ENCODE data around the gene MTURN.
"Not testable (repeated sequence)": the region's sequence is repeated elsewhere in the genome, so short reads cannot be mapped to it uniquely, and the experiment has no call there.

The MTURN gene

DNA sequence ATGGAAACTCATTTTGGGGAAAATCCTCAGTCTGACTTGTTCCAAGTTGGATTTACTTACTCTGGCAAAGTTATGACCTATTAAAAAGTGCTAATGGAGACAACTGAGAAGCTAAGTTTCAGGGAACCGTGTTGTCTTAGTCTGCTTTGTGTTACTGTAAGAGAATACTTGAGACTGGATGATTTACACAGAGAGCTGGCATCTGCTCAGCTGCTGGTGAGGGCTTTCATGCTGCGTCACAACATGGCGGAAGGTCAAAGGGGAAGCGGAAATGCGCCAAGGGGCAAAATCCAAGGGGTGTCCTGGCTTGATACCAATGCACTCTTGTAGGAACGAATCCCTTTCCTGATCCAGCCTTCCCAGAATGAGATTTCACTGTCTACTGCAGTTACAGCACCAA lies 46.4 kb downstream of the MTURN start:
- no peak for DNase-seq

DNA sequence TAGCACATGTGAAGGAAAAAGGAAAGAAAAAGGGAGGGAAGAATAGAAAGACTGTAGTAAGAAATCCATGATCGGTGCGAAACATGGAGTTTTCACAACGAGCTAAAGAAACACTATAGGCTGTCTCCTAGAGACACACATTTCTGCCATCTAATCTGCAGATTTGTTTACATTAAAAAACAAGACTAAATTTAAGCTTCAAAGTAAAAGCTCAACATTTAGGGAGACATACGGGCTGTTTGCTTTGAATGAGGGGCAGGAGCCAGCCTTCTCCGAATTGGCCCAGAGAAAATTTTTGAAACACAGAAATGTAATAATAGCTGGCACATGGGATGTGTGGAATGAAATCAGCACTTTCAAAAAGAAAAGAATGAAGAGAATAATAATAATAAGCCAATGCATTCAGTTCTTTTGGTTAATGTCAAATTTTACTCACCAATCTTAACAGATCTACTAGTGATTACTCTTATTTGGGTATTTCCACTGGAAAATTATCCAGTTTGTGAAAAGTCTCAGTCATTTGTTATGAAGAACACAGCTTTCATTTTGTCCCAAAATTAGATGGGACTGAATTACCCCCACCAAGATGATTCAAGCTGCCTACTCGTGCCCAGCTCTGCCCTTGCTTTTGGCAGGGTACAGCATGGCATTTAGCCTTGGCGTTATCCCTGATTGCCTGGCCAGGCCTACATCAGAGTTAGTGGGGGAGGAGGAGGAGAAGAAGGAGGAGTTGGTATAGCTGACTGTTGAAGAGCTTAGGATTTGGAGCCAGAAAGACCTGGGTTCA lies 47.1 kb downstream of the MTURN start:
- DNase-seq: no peak

DNA sequence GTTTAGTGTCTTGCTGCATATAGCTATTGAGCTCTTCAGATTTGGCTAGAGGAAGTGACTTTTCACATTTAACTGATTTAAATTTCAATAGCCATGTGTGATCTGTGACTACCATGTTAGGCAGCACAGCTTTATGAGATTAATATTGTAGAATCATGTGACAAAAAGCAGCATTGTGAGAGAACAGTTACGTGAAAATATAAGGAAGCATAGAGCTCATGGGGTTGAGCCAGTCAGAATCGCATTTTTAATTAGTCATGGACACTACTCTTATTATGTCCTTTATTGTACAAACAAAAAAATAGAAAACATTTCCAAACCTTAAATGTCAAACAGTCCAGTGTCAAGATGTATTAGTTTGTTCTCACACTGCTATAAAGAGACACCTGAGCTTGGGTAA lies 48.0 kb downstream of the MTURN start:
- no peak for DNase-seq

DNA sequence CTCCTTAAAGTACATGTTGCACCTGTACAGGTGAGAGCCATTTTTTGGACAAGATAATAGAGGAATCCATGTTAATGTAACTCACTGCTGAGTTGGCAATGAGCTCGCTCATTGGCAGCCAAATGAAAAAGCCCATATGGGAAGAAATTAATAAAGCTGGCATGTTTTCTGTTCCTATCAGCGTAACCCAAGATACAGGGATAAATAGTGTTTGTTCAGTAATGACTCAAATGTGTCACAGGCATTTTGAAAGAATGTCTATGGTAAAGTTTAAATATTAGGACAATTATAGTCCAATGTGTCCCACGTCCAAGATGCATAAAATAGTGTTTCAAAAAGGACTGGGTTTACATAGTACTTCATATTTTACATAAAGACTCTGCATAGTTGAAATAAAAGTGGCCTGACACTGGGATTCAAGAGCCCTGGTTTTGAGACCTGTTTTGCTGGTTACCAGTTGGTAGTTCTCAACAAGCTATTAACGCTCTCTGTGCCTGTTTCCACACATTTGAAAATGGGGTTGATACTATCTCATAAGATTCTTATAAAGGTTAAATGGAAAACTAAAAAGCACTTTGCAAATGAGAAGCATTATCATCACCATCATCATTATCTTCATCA lies 49.1 kb downstream of the MTURN start:
- no peak for DNase-seq

DNA sequence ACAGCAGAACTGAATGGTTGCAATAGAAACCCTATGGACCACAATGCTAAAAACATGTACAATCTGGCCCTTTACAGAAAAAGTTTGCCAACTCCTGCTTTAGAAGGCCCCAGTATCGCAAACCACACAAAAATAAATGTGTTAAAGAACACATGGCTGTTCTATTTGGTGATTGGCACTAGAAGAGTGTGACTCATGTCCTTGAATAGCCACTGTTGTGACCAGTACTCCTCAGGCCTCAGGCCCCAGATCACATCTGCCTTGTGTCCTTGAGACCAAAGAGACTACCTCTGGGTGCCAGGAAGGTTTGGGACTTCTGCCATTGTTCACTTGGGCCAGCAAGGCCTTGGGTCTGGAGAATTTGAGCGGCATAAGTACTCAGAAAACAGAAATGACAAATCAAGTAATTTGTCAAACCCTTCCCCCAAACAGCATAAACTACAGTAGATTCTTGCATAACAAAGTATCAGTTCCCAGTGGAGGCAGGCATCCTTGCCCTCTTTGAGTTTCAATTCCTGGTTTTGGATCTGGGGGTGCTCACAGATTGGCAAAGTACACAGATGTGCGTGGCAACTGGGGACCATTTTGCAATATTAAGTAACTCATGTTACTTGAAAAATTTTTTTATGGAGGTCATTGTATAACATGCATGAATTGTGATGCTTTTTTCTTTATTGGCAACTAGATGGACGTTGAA lies 50.2 kb downstream of the MTURN start:
- no peak for DNase-seq

DNA sequence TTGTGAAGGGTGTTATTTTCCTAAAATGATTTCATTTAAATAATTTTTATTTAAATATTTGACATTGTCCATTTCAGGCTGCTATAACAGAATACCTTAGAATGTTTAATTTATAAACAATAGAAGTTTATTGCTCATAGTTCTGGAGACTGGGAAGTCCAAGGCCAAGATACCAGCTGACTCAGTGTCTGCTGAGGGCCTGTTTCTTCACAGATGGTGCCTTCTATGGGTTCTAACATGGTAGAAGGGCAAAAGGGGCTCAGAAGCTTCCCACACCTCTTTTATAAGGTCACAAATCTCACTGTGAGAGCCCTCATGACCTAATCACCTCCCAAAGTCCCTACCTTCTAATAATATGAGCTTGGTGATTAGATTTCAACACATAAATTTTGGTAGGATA lies 50.7 kb downstream of the MTURN start:
- no peak for DNase-seq

DNA sequence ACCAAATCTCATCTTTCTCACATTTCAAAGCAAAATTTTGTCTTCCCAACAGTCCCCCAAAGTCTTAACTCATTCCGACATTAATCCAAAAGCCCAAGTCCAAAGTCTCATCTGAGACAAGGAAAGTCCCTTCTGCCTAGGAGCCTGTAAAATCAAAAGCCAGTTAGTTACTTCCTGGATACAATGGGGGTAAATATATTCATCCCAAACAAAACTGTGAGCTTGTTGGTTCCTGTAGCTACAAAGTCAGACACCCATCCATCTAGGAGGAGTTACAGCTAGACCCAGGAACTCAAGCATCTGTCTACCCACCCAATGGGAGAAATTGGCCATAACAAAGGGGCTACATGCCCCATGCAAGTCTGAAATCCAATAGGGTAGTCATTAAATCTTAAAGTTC lies 51.9 kb downstream of the MTURN start:
- no peak for DNase-seq

DNA sequence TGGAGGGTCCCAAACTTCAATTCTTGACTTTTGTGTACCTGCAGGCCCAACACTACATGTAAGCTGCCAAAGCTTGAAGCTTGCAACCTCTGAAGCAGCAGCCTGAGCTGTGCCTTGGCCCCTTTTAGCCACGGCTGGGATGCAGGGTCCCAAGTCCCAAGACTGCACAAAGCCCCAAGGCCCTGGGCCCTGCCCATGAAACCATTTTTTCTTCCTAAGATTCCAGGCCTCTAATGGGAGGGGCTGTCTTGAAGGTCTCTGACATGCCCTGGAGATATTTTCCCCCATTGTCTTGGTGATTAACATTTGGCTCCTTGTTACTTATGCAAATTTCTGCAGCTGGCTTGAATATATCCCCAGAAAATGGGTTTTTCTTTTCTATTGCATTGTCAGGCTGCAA lies 52.7 kb downstream of the MTURN start:
- no peak for DNase-seq

DNA sequence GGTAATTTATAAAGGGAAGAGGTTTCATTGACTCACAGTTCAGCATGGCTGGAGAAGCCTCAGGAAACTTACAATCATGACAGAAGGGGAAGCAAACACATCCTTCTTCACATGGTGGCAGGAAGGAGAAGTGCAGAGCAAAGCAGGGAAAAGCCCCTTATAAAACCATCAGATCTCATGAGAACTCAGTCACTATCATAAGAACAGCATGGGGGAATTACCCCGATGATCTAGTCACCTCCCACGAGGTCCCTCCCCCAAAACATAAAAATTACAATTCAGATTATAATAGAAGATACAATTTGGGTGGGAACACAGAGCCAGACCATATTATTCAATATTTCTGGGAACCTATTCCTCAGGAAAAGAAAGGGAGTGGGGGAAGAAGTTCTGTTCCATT lies 53.6 kb downstream of the MTURN start:
- DNase-seq: not testable (repeated sequence)

DNA sequence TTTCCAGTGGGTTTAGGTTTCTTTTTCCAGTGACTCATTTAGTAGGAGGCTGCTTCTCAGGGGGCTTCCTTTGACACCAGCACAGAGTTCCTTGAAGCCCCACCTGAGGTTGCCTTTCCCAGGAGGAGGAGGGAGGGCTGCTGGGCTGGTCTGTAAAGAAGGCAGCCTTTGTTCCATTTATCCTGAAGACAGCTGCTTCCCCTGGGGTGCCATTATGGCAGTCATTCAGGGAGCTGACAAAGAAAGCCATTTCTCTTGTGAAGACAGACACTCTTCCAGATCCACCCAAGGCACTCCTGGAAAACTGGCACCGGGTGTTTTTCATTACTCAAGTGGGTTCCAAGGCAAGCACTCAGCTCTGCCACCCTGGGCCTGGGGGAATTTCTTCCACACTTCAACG lies 54.0 kb downstream of the MTURN start:
- no peak for DNase-seq

DNA sequence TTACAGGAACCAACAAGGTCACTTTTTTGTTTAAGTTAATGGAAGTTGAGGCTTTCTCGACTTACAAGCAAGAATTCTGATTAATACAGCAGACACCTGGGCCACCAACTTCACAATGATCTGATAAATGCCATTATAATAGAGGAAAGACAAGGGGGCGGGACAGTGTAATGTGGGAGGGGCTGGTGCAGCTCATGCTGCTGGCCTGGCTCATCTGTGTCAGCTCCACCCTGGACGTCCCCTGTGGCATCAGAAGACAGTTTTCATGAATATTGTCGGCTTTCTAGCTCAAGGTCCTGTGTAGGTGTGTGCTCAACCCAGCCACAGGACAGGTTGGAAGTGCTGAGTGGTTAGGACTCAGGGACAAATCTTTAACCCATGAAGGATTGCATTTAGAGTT lies 57.0 kb downstream of the MTURN start:
- DNase-seq: no peak

DNA sequence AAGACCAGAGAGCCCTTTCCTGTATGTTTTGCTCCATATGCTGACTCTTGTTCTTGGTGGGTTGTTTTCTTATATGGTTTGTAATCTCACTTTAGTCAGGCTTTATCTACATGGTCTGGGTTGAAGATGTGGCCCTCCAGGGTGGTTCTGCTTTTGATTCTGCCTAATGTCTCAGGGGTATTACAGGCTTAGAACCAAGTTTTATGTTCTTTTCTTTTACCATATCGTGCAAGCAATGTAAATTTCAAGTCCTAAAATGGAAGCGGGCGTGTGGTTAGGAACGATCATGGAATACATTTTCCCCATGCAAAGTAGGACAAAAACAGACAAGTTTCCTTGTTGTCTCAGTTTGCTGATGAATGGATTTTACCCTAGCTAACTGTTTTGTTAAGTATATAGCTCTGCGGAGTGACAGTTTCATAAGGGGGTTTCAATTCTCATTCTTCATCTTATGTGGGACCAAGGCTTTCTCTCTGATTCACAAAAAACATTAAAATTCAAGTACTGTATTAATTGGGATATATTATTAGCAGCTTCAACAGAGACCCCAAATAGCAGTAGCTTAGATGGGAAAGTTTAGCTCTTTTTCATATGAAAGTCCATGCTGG lies 58.7 kb downstream of the MTURN start:
- no peak for DNase-seq

DNA sequence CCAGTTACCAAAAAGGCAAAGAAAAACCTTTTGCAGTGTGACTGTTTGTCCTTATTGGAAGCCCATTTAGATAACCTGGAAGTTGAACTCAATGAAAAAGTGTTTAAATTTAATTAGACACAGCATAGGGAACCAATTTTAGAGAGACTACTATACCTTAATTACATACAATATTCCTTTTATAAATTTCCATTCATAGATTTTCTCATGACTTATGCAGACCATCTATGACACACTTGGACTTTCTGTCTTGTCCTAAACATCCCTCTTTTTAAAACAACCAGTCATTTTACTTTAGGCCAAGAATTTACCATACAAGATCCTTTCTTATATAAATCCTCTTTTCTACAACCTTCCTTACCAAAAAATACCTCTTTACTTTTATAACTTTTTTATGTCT lies 61.6 kb downstream of the MTURN start:
- DNase-seq: no peak

DNA sequence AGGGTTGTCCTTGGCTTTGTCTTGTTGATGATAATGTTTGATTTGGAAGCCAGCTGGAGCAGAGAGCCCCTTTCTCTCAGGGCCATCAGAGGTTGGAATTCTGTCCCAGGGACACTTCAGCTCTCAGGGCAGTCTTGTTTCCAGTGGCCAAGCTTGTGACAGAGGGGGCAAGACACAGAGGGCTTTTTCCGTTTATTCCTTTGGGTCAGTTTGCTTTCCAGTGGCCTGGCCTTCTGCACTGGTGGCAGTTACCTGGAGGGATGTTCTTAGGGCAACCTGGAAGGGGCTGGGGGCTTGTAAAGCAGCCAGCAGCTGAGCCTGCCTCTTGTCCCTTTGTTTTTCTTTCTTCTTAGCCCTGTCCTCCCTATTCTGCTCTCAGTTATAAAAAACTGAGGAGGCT lies 62.7 kb downstream of the MTURN start:
- no peak for DNase-seq

DNA sequence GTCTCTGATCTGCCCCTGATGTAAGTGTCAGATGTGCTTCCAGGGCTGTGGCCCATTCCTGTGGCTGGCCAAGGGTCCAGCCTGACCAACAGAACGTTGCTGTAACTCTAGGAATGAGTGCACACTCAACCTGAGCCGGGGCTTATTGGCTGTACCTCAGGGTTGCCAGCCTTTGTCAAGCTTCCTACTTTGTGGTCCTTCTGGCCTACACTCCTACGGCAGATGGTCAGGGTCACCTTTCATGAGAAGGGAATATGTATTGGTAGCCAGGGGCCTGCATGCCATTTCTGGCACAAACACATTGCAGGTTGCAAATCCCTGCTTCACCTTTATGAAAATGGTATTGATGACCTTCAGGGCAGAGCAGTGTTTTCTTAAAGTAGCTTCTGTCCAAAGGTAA lies 64.5 kb downstream of the MTURN start:
- DNase-seq: no peak

DNA sequence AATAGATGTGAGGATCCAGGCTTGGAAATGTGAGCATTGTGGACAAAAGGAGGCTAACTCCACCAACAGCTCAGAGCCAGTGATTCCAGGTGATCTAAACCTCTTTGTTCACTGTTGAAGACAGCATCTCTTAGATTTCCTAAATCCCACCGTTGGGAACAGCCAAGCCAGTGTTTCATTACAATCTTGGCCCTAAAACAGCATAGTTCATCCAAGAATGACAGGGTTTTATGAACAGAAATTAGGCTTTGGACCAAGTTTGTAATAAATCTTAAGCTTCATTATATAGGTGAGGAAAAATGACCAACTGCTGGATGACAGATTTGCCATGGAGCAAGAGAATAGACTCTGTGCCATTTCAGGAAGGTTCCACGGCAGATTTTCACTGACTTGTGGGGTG lies 65.8 kb downstream of the MTURN start:
- no peak for DNase-seq

DNA sequence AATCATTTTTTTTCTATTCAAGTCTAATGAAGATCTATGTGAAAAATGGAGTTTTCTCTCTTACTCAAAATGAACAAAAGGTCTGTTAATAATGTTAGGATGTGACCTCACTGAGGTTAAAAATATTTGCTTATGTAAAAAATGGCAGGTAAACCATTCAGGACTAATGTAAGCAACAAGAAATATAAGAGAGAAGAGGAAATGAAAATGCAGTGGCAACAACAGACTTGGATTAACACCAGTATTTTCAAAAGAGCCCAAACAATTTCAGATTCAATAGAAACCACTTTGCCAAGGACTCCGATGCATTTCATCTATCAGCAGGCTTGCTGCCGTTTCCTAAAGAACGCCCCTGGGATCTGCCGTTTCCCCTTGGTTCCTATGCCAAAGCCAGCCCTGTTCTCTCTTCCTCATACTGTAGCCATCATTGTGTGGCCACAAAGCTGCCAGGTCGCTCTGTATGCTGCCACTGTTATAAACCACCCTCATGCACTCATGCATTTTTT lies 66.4 kb downstream of the MTURN start:
- DNase-seq: no peak

DNA sequence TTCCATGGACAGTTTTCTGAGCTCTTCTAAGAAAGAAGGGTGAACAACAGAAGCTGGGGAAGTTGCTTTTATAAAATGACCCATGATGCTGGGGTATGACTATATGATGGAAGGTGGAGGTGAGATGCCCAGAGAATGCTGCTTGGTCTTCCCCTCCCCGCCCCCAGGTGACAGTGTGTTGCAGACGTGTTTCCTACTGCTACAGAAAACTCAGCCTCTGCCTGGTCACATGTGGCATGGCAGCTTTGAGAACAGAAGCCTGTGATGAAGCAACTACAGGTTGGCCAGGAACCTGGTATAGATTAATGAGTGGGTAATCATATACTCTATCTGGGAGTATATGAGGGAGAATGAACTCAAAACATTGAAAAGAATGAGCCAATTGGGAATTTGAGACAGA lies 67.1 kb downstream of the MTURN start:
- no peak for DNase-seq

DNA sequence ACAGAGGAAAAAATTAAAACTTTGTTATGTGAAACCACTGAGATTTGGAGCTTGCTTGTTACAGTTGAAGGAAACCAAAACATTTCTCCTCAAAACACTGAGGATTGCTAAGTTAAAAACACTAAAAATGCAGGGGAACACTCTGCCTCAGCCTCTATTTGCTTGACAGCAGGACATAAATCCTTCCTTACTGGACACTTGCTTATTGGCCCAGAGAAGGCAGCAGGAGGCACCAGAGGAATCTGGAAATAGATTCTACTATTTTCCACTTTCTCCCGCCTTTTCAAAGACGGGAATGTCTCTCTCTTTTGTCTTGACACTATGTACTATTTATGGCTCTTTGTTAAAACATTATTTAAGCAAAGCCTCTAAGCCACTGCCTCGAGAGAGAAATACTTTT lies 67.9 kb downstream of the MTURN start:
- no peak for DNase-seq

DNA sequence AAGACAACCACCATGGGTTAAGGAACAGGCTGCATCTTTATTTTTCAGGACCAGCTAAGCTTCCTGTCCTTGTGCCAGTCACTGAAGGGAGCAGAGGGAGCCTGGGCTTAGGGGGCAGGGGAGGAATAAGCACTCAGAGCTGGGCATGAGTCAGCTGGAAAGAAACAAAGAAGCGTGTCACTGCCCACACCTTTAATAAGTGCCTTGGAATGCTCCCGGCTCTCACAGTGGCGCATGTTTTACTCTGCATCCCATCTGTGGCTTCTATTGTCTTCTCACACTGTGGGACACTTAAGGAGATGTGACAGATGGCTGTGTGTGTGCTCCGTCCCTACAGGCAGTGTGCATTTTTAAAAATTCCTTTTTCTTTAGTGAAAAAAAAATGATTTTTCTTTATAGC lies 71.7 kb downstream of the MTURN start:
- DNase-seq: no peak

DNA sequence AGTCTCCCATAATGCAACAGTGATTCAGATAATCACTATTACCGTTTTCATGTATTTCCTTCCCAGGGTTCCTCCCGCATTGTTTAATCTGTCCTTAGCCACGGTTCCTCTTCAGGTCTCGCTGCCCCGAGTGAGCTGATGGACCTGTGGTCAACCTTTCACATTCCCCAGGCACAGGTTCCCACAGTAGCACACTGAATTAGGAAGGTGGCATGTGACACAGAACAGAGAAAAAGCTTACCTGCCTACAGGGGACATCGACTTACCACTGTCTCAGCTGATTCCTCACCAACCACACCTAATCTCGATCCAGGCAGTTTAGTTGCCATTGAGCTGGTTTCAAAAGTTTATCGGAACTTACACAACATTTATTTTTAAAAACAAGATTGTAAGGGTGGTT lies 72.2 kb downstream of the MTURN start:
- DNase-seq: no peak

DNA sequence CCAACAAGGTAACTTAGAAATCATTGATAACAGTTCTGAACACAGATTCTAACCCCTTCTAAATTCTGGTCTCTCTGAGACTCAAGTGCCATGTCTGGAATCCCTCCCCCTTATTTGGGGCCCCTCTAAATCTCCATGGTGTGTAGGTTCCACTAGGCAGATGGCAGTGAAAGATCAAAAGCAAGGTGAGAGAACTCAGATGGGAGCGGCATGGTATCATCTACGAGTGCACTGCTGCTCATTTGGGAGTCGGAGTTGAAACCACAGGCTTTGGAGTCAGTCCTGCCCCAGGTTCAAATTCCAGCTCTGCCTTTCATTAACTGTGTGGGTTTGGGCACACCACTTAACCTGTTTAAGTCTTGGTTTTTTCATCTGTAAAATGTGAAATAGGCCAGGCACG lies 72.6 kb downstream of the MTURN start:
- no peak for DNase-seq

DNA sequence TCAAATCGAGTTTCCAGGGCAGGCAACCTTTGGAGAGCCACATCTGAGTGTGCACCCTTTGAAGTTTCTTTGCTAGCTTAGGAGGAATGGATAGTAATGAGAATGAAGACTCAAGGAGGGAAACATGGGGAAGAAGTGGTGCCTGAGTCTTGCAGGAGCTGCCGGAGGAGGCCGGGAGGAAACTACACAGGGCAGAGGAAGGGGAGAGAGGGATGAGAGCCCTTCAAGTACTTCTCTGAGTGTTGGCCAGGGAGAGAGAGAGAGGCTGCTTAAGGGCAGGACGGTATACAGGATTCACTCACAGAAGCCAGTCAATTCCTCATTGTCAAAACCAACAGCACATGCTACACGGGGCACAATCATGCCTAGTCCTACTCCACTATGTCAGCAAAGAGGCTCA lies 75.2 kb downstream of the MTURN start:
- DNase-seq: no peak
